ENCODE data around the gene SCGN. TPM values are rescaled to one million over a fixed set of nuclear protein-coding genes. Genes with fewer than 3 reads are reported as not detected.
A peak's percentile ranks its signal among the peaks of the same experiment; 100 is the strongest.

SCGN gene
- polyA plus RNA-seq, 2 of the 4 experiments (the other 2 are of a cell fraction), result 0.13 to 0.17 TPM

DNA sequence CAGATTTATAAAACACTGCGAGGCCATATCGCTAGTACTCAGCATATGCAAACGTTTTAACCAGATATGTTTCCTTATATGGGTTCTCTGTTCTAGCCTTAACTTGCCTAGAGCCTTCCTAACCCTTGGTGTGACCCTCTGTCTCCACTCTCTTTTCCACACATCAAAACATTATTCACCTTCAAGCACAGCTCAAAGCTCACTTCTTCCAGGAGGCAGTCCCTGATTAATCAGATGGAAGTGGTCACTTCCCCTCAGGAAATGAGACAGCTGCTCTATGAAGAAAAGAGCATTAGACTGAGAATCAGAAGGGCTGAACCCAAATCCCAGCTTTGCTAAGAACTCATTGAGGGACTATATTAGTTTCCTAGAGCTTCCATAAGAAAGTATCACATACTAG, 62.8 kb downstream of the SCGN start (continued):
- no peak for TF ChIP-seq ESRRA (IDR thresholded peaks at IDR 0.05; ENCODE audit: borderline replicate concordance, low read length)
- no peak for TF ChIP-seq RARB (CRISPR knock-in tag; IDR thresholded peaks at IDR 0.05)
- TF ChIP-seq GATA3 (IDR thresholded peaks at IDR 0.05; ENCODE audit: borderline replicate concordance), result no peak
- TF ChIP-seq, protein P1, sequence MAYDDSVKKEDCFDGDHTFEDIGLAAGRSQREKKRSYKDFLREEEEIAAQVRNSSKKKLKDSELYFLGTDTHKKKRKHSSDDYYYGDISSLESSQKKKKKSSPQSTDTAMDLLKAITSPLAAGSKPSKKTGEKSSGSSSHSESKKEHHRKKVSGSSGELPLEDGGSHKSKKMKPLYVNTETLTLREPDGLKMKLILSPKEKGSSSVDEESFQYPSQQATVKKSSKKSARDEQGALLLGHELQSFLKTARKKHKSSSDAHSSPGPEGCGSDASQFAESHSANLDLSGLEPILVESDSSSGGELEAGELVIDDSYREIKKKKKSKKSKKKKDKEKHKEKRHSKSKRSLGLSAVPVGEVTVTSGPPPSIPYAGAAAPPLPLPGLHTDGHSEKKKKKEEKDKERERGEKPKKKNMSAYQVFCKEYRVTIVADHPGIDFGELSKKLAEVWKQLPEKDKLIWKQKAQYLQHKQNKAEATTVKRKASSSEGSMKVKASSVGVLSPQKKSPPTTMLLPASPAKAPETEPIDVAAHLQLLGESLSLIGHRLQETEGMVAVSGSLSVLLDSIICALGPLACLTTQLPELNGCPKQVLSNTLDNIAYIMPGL (CRISPR knock-in tag; IDR thresholded peaks at IDR 0.05; ENCODE audit: borderline replicate concordance), result no peak
- no peak for TF ChIP-seq FOSB (CRISPR knock-in tag; IDR thresholded peaks at IDR 0.05)
- no peak for TF ChIP-seq CBX2 (IDR thresholded peaks at IDR 0.05; ENCODE audit: borderline replicate concordance, low read depth)

GRCh38 chr6:25715794-25716193, 63.8 kb downstream of the SCGN start:
- WGBS (ENCODE audit: missing lambda C conversion rate), result 89% methylated on average over 4 of the region's 4 CpGs
- CTCF ChIA-PET, result interaction anchor here (0.7 to 1.9 kb wide), 2 partner anchors 9 to 98 kb away, joined by 3 to 4 read pairs; no protein-coding TSS in a partner anchor
- Histone ChIP-seq H3K4me2 (no peak overlapping the region), H3K9me3 (no peaks in the 10 kb centered on the region), H3K27ac (no peak overlapping the region), H3K4me1 (no peaks in the 10 kb centered on the region), H3K4me3 (no peak overlapping the region)
- DNase-seq (ENCODE audit: low read depth in 1 of 2, low spot score in 1 of 2), result no peak
- POLR2A ChIA-PET, result no interaction called here
- no peak for ATAC-seq
- TF ChIP-seq CHD4 (IDR thresholded peaks at IDR 0.05; ENCODE audit: borderline replicate concordance), result no peak
- no peak for FAIRE-seq

DNA sequence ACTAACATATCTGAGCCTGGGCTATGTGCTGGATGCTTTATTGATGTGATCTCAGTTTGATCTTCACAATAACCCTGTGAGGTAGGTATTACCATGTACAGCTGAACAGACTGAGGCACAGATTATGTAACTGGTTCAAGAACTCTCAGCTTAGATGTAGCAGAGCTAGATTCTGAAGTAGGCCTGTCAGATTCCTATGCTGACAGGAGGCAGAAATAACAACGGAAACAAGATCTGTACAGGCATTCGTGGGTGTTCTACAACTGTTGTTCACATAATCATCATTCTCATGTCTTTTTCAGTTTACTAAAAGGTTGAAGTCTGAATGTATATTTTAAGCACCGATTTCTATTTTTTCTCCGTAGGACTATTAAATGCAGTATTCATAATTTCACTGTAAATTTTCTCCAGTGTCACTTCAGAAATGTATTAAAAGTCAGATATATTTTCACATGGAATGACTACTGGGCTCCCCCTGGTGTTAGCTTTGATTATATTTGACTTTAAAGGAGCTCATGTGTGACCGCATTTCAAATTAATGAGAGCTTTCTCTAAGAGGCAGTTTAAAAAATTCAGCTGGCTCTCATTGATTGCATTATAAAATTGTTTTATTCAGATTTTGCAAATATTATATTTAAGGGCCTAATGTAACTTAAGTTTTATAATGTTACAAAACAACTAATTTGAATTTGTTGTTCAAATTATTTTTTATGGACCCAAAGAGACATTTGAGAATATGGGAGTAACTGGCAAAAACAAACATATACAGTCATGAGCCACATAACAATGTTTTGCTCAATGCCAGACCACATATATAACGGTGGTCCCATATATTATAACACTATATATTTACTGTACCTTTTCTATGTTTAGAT, 66.1 kb downstream of the SCGN start:
- no peak overlapping the region for H3K27ac ChIP-seq
- ATAC-seq (0 out of 6 replicates have a peak, but pooled peaks of 1 of the 2 experiments have one; percentile 45), DNase-seq (ENCODE audit: low read depth in 1 of 2, low spot score in 1 of 2) (peak; percentile 13 to 19), FAIRE-seq (no peak)
- H3K9me3 ChIP-seq, result no peaks in the 10 kb centered on the region
- WGBS (ENCODE audit: missing lambda C conversion rate), result 35% methylated on average over 6 of the region's 6 CpGs
- ChIA-PET CTCF (interaction anchor here (0.6 to 3.2 kb wide), 14 partner anchors 9 to 785 kb away, joined by 3 to 15 read pairs (median 4); a partner anchor contains a TSS), POLR2A (interaction anchor here (0.6 kb wide), 1 partner anchor 47 kb away, joined by 3 read pairs; no protein-coding TSS in a partner anchor)
- no peaks in the 10 kb centered on the region for H3K4me1 ChIP-seq
- TF ChIP-seq CTCF (IDR thresholded peaks at IDR 0.05) (peak; percentile 70), RAD21 (conservative IDR thresholded peaks at IDR 0.05 in 1 of 2, IDR thresholded peaks at IDR 0.05 in 1 of 2) (peak; percentile 61 to 71), SMC3 (IDR thresholded peaks at IDR 0.05) (peak; percentile 76), HDAC2 (IDR thresholded peaks at IDR 0.05) (no peak)
- no peak overlapping the region for H3K4me2 ChIP-seq
- H3K4me3 ChIP-seq, result no peak overlapping the region

DNA sequence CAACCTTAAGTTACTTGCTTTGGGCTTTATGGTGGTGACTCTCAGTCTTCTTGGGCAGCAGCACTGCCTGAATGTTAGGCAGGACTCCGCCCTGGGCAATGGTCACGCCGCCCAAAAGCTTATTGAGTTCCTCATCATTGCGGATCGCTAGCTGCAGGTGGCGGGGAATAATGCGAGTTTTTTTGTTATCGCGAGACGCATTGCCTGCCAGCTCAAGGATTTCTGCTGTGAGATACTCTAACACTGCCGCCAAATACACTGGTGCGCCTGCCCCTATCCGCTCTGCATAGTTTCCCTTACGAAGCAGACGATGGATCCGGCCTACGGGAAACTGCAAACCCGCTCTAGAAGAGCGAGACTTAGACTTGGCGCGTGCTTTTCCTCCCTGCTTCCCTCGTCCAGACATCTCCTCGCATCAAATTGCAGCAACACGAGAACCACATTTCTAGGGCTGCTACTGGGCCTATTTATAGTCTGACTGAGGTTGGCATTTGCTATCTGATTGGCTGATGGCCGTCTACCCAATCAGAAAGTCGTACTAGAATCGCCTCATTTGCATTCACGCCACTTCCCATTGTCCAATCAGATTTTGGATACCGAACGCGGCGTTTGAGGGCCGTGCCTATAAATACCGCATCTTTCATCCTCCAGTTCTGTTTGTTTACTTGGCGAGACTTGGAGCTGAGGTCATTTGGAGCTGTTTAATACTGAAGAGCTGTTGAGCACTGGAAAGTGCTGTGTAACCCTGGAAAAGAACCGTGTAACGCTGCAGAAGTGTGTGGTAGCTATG, 74.3 kb downstream of the SCGN start:
- ATAC-seq (no peak), FAIRE-seq (no peak), DNase-seq (ENCODE audit: low read depth in 1 of 2, low spot score in 1 of 2) (no peak)
- POLR2A ChIA-PET, result no interaction called here
- H3K9me3 ChIP-seq, result no peaks in the 10 kb centered on the region
- 86% methylated on average over 37 of the region's 37 CpGs for WGBS (ENCODE audit: missing lambda C conversion rate)
- H3K4me1 ChIP-seq, result no peaks in the 10 kb centered on the region
- H3K4me3 ChIP-seq, result no peak overlapping the region
- CTCF ChIA-PET, result interaction anchor here (1.4 to 3.1 kb wide), 2 partner anchors 8 to 10 kb away, joined by 4 to 10 read pairs; no protein-coding TSS in a partner anchor
- H3K27ac ChIP-seq, result no peak overlapping the region
- no peak overlapping the region for H3K4me2 ChIP-seq
- no peak for TF ChIP-seq ZFP36 (IDR thresholded peaks at IDR 0.05; ENCODE audit: borderline replicate concordance, partially characterized antibody)
- TF ChIP-seq SMC3 (IDR thresholded peaks at IDR 0.05), result no peak
- TF ChIP-seq RAD21 (conservative IDR thresholded peaks at IDR 0.05 in 1 of 2, IDR thresholded peaks at IDR 0.05 in 1 of 2), result no peak
- no peak for TF ChIP-seq TP53 (CRISPR knock-in tag; IDR thresholded peaks at IDR 0.05)
- no peak for TF ChIP-seq HEYL (CRISPR knock-in tag; IDR thresholded peaks at IDR 0.05)
- TF ChIP-seq BHLHE40 (IDR thresholded peaks at IDR 0.05; ENCODE audit: low read depth, low read length), result no peak
- TF ChIP-seq JUNB (IDR thresholded peaks at IDR 0.05), result no peak
- TF ChIP-seq RARB (CRISPR knock-in tag; IDR thresholded peaks at IDR 0.05), result no peak
- TF ChIP-seq ZNF302 (CRISPR knock-in tag; IDR thresholded peaks at IDR 0.05), result no peak
- no peak for TF ChIP-seq CBX2 (IDR thresholded peaks at IDR 0.05; ENCODE audit: borderline replicate concordance, low read depth)
- TF ChIP-seq PBX3 (IDR thresholded peaks at IDR 0.05), result no peak
- no peak for TF ChIP-seq CBX8 (IDR thresholded peaks at IDR 0.05)
- TF ChIP-seq, protein P2, sequence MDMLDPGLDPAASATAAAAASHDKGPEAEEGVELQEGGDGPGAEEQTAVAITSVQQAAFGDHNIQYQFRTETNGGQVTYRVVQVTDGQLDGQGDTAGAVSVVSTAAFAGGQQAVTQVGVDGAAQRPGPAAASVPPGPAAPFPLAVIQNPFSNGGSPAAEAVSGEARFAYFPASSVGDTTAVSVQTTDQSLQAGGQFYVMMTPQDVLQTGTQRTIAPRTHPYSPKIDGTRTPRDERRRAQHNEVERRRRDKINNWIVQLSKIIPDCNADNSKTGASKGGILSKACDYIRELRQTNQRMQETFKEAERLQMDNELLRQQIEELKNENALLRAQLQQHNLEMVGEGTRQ (IDR thresholded peaks at IDR 0.05), result no peak
- TF ChIP-seq CTCF (IDR thresholded peaks at IDR 0.05), result no peak
